ENCODE results near the gene ACYP2.

DNA sequence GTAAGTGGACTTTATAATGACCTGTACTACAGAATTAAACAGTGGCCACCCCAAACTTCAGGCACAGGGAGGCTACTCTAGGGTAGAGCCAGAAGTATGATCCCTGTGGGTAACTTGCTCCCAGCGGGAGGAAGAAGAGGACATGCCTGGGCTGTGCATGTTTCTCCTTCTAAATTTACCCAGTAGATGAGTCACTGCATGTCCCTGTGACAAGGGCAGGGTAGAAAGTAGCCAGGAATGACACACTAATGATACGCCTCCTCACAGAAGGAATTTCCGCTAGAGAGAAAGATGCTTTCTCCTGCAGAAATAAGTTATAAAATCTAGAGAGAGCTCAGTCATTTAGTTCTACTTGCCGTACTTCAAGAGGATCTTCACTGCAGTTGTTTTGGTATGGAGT, 7.5 kb downstream of the ACYP2 start:
- TF ChIP-seq POLR2AphosphoS5 (IDR thresholded peaks at IDR 0.05) (no peak), CTCF (IDR thresholded peaks at IDR 0.05) (no peak), POLR2A (IDR thresholded peaks at IDR 0.05) (no peak)
